ENCODE data around the gene GP9.

- no peak for TF ChIP-seq CTCF (IDR thresholded peaks at IDR 0.05; ENCODE audit: low read depth, low read length)
- TF ChIP-seq MAX (IDR thresholded peaks at IDR 0.05; ENCODE audit: low read depth, low read length) = no peak
- no peak for TF ChIP-seq POLR2A (IDR thresholded peaks at IDR 0.05; ENCODE audit: extremely low read depth, insufficient read length)
Observed at GRCh38 chr3:129019266-129019665, 41.3 kb upstream of the GP9 start.
